Measurements from ENCODE around the gene ACOX1. TPM values are rescaled to one million over a fixed set of nuclear protein-coding genes. Genes with fewer than 3 reads are reported as not detected.

ACOX1 gene
- total RNA-seq, 1 experiment from 2014 or later = 40.9 TPM

DNA sequence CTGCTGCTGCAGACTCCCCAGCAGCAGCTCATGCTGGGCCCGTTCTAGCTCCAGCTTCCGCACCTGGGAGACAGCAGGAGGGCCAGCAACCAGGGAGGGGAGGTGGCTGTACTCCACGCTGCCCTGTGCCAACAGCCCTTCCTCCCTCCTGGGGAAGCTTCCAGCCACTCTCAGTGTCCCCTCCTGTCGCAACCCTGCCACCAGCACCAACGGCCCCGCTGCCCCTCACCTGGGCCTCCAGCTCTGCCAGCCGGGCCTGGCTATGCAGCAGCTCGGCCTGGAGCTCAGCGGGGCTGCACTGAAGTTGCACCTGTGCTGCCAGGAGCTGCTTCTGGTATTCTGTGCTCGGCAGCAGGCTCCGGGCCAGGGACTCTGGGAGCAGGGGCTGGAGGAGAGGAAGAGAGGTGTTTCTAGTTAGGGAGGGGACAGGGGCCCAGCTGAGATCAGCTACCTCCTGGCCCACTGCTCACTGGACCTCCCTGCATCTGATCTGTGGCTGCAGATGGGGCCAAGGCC is 58.9 kb downstream of the ACOX1 start:
- ATAC-seq = no peak
- DNase-seq (ENCODE audit: low spot score) = no peak
- no peaks in the 10 kb centered on the region for H3K27me3 Mint-ChIP-seq (ENCODE audit: low read depth)
- no peaks in the 10 kb centered on the region for H3K9me3 Mint-ChIP-seq
- no peak overlapping the region for H3K4me3 Mint-ChIP-seq
- TF ChIP-seq, protein P1, sequence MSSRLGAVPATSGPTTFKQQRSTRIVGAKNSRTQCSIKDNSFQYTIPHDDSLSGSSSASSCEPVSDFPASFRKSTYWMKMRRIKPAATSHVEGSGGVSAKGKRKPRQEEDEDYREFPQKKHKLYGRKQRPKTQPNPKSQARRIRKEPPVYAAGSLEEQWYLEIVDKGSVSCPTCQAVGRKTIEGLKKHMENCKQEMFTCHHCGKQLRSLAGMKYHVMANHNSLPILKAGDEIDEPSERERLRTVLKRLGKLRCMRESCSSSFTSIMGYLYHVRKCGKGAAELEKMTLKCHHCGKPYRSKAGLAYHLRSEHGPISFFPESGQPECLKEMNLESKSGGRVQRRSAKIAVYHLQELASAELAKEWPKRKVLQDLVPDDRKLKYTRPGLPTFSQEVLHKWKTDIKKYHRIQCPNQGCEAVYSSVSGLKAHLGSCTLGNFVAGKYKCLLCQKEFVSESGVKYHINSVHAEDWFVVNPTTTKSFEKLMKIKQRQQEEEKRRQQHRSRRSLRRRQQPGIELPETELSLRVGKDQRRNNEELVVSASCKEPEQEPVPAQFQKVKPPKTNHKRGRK (CRISPR knock-in tag; IDR thresholded peaks at IDR 0.05; ENCODE audit: borderline replicate concordance) = no peak
- TF ChIP-seq ATF1 (CRISPR knock-in tag; IDR thresholded peaks at IDR 0.05) (no peak), ZNF671 (CRISPR knock-in tag; IDR thresholded peaks at IDR 0.05) (no peak), TCF7 (CRISPR knock-in tag; IDR thresholded peaks at IDR 0.05; ENCODE audit: low read depth) (no peak), TEAD4 (CRISPR knock-in tag; IDR thresholded peaks at IDR 0.05) (no peak), PRRX2 (CRISPR knock-in tag; IDR thresholded peaks at IDR 0.05) (no peak)
- TF ChIP-seq, protein P2, sequence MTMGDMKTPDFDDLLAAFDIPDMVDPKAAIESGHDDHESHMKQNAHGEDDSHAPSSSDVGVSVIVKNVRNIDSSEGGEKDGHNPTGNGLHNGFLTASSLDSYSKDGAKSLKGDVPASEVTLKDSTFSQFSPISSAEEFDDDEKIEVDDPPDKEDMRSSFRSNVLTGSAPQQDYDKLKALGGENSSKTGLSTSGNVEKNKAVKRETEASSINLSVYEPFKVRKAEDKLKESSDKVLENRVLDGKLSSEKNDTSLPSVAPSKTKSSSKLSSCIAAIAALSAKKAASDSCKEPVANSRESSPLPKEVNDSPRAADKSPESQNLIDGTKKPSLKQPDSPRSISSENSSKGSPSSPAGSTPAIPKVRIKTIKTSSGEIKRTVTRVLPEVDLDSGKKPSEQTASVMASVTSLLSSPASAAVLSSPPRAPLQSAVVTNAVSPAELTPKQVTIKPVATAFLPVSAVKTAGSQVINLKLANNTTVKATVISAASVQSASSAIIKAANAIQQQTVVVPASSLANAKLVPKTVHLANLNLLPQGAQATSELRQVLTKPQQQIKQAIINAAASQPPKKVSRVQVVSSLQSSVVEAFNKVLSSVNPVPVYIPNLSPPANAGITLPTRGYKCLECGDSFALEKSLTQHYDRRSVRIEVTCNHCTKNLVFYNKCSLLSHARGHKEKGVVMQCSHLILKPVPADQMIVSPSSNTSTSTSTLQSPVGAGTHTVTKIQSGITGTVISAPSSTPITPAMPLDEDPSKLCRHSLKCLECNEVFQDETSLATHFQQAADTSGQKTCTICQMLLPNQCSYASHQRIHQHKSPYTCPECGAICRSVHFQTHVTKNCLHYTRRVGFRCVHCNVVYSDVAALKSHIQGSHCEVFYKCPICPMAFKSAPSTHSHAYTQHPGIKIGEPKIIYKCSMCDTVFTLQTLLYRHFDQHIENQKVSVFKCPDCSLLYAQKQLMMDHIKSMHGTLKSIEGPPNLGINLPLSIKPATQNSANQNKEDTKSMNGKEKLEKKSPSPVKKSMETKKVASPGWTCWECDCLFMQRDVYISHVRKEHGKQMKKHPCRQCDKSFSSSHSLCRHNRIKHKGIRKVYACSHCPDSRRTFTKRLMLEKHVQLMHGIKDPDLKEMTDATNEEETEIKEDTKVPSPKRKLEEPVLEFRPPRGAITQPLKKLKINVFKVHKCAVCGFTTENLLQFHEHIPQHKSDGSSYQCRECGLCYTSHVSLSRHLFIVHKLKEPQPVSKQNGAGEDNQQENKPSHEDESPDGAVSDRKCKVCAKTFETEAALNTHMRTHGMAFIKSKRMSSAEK (CRISPR knock-in tag; IDR thresholded peaks at IDR 0.05; ENCODE audit: borderline replicate concordance) = no peak
- TF ChIP-seq, protein P3, sequence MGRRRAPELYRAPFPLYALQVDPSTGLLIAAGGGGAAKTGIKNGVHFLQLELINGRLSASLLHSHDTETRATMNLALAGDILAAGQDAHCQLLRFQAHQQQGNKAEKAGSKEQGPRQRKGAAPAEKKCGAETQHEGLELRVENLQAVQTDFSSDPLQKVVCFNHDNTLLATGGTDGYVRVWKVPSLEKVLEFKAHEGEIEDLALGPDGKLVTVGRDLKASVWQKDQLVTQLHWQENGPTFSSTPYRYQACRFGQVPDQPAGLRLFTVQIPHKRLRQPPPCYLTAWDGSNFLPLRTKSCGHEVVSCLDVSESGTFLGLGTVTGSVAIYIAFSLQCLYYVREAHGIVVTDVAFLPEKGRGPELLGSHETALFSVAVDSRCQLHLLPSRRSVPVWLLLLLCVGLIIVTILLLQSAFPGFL (CRISPR knock-in tag; IDR thresholded peaks at IDR 0.05; ENCODE audit: borderline replicate concordance) = no peak
- TF ChIP-seq, protein P4, sequence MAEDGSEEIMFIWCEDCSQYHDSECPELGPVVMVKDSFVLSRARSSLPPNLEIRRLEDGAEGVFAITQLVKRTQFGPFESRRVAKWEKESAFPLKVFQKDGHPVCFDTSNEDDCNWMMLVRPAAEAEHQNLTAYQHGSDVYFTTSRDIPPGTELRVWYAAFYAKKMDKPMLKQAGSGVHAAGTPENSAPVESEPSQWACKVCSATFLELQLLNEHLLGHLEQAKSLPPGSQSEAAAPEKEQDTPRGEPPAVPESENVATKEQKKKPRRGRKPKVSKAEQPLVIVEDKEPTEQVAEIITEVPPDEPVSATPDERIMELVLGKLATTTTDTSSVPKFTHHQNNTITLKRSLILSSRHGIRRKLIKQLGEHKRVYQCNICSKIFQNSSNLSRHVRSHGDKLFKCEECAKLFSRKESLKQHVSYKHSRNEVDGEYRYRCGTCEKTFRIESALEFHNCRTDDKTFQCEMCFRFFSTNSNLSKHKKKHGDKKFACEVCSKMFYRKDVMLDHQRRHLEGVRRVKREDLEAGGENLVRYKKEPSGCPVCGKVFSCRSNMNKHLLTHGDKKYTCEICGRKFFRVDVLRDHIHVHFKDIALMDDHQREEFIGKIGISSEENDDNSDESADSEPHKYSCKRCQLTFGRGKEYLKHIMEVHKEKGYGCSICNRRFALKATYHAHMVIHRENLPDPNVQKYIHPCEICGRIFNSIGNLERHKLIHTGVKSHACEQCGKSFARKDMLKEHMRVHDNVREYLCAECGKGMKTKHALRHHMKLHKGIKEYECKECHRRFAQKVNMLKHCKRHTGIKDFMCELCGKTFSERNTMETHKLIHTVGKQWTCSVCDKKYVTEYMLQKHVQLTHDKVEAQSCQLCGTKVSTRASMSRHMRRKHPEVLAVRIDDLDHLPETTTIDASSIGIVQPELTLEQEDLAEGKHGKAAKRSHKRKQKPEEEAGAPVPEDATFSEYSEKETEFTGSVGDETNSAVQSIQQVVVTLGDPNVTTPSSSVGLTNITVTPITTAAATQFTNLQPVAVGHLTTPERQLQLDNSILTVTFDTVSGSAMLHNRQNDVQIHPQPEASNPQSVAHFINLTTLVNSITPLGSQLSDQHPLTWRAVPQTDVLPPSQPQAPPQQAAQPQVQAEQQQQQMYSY (CRISPR knock-in tag; IDR thresholded peaks at IDR 0.05) = no peak
- TF ChIP-seq, protein P5, sequence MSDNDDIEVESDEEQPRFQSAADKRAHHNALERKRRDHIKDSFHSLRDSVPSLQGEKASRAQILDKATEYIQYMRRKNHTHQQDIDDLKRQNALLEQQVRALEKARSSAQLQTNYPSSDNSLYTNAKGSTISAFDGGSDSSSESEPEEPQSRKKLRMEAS (CRISPR knock-in tag; IDR thresholded peaks at IDR 0.05) = no peak
- ChIA-PET CTCF (interaction anchor here (0.6 to 7.4 kb wide), 11 partner anchors 10 to 189 kb away, joined by 3 to 53 read pairs (median 4); partner anchors contain the start of gene MRPL38), POLR2A (no interaction called here)
- peaks cover 5% of the 10 kb centered on the region for H3K36me3 Mint-ChIP-seq
- H3K27ac Mint-ChIP-seq = no peak overlapping the region; the same call in 1 of the 2 replicates
- no peaks in the 10 kb centered on the region for H3K4me1 Mint-ChIP-seq

DNA sequence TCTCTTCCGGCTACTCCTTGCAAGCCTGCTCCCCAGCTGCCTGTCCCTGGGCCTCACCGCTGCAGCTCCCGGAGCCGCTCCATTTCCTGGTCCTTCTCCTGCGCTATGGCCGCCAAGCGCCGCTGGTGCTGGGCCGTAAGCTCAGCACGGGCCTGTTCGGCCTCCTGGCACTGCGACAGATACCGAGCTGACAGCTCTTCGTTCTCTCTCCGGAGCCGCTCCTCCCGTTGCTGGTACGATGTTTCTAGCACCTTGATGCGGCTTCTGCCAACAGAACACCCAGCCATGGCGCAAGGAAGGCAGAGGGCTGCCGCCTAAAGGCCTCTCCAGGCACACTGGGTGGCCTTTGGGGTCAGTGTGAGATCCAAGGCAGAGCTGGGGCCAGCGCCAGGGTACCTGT is 59.4 kb downstream of the ACOX1 start:
- CTCF ChIA-PET = interaction anchor here (0.6 to 7.4 kb wide), 10 partner anchors 14 to 189 kb away, joined by 3 to 53 read pairs (median 4); partner anchors contain the start of gene MRPL38
- DNase-seq (ENCODE audit: low spot score) (no peak), ATAC-seq (no peak)
- Mint-ChIP-seq H3K4me3 (no peak overlapping the region), H3K9me3 (no peaks in the 10 kb centered on the region), H3K27ac (peak overlapping the region; percentile 60; the same call in 1 of the 2 replicates), H3K36me3 (peaks cover 8% of the 10 kb centered on the region), H3K4me1 (no peaks in the 10 kb centered on the region), H3K27me3 (ENCODE audit: low read depth) (no peaks in the 10 kb centered on the region)
- POLR2A ChIA-PET = no interaction called here
- no peak for TF ChIP-seq SMAD3 (CRISPR knock-in tag; IDR thresholded peaks at IDR 0.05; ENCODE audit: borderline replicate concordance)
- TF ChIP-seq TCF7 (CRISPR knock-in tag; IDR thresholded peaks at IDR 0.05; ENCODE audit: low read depth) = no peak
- TF ChIP-seq CREB1 (CRISPR knock-in tag; IDR thresholded peaks at IDR 0.05) = no peak
- TF ChIP-seq PRRX2 (CRISPR knock-in tag; IDR thresholded peaks at IDR 0.05) = no peak
- no peak for TF ChIP-seq SOX15 (CRISPR knock-in tag; IDR thresholded peaks at IDR 0.05)
- no peak for TF ChIP-seq NFE2L1 (CRISPR knock-in tag; IDR thresholded peaks at IDR 0.05)
- no peak for TF ChIP-seq SMAD4 (CRISPR knock-in tag; IDR thresholded peaks at IDR 0.05)
- TF ChIP-seq, protein P6, sequence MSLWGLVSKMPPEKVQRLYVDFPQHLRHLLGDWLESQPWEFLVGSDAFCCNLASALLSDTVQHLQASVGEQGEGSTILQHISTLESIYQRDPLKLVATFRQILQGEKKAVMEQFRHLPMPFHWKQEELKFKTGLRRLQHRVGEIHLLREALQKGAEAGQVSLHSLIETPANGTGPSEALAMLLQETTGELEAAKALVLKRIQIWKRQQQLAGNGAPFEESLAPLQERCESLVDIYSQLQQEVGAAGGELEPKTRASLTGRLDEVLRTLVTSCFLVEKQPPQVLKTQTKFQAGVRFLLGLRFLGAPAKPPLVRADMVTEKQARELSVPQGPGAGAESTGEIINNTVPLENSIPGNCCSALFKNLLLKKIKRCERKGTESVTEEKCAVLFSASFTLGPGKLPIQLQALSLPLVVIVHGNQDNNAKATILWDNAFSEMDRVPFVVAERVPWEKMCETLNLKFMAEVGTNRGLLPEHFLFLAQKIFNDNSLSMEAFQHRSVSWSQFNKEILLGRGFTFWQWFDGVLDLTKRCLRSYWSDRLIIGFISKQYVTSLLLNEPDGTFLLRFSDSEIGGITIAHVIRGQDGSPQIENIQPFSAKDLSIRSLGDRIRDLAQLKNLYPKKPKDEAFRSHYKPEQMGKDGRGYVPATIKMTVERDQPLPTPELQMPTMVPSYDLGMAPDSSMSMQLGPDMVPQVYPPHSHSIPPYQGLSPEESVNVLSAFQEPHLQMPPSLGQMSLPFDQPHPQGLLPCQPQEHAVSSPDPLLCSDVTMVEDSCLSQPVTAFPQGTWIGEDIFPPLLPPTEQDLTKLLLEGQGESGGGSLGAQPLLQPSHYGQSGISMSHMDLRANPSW (CRISPR knock-in tag; conservative IDR thresholded peaks at IDR 0.05; ENCODE audit: low read depth) = no peak
- TF ChIP-seq, protein P7, sequence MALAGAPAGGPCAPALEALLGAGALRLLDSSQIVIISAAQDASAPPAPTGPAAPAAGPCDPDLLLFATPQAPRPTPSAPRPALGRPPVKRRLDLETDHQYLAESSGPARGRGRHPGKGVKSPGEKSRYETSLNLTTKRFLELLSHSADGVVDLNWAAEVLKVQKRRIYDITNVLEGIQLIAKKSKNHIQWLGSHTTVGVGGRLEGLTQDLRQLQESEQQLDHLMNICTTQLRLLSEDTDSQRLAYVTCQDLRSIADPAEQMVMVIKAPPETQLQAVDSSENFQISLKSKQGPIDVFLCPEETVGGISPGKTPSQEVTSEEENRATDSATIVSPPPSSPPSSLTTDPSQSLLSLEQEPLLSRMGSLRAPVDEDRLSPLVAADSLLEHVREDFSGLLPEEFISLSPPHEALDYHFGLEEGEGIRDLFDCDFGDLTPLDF (CRISPR knock-in tag; IDR thresholded peaks at IDR 0.05) = no peak
- TF ChIP-seq ZNF671 (CRISPR knock-in tag; IDR thresholded peaks at IDR 0.05) = no peak
- TF ChIP-seq TEAD4 (CRISPR knock-in tag; IDR thresholded peaks at IDR 0.05) = no peak

All from WTC11 (cell line).